ENCODE measurements around the gene FKBP2. TPM values are rescaled to one million over a fixed set of nuclear protein-coding genes. Genes with fewer than 3 reads are reported as not detected.
A peak's percentile ranks its signal among the peaks of the same experiment; 100 is the strongest.
"Not testable (repeated sequence)": the region's sequence is repeated elsewhere in the genome, so short reads cannot be mapped to it uniquely, and the experiment has no call there.

The FKBP2 gene
- total RNA-seq, 1 donor from 2014 or later = 17.5 TPM

DNA sequence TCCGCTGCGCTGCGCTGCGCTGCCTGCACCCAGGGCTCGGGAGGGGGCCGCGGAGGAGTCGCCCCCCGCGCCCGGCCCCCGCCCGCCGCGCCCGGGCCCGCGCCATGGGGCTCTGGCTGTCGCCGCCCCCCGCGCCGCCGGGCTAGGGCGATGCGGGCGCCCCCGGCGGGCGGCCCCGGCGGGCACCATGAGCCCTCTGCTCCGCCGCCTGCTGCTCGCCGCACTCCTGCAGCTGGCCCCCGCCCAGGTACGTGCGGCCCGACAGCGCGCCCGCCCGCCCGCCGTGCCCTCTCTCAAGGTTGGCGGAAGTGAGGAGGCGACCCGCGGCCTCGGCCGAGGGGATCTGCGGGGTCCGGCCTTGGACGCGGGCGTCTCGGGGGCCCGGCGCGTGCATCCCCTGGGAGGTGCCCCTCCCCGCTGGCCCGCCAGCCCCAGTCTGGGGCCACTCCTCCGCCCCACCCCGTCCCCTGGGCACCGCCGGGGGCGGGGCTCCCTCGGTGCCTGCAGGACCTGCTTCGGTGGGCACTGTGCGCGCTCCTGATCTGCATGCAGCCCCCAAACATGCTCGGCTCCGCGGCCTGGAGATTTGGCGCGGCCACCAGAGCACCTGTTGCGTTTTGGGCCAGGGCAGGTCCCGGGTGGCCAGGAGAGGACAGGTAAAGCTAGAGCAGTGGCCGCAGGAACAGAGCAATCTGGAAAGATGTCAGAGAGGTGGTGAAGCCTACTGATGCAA is 6.1 kb upstream of the FKBP2 start:
- DNase-seq = no peak

DNA sequence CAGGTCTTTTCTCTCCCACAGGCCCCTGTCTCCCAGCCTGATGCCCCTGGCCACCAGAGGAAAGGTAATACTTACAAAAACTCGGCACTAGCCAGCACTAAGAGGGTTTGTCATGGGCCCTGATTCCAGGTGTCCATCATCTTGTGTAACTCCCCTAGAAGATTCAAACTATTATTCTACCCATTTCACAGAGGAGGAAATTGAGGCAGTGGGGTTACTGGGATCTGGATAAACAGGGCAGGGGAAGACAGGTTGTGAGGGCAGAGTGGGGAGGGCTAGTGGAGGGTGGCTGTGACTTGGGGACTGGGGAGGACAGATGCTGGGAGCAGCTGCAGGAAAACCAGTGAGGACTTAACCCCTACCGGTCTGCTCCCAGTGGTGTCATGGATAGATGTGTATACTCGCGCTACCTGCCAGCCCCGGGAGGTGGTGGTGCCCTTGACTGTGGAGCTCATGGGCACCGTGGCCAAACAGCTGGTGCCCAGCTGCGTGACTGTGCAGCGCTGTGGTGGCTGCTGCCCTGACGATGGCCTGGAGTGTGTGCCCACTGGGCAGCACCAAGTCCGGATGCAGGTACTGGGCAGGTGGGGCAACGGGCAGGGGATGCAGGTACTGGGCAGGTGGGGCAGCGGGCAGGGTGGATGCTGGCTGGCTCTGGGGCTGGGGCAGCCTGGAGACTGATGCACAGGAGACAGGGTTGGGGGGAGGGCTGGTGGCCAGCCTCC is 5.3 kb upstream of the FKBP2 start:
- DNase-seq = no peak

DNA sequence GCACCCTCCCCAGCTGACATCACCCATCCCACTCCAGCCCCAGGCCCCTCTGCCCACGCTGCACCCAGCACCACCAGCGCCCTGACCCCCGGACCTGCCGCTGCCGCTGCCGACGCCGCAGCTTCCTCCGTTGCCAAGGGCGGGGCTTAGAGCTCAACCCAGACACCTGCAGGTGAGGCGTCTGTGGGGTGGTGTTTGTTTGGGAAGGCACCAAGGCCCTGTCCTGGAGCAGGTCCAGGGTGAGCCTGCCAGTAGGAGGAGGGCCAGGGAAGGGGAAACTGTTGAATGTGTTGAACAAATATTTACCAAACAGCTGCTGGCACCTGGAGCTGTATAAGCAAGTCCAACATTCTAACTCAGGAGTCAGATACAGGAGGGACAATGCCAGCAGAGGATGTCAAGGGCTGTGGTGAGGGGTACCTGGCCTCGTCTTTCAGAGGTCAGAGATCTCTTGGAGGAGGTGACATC is 3.4 kb upstream of the FKBP2 start:
- DNase-seq = no peak

DNA sequence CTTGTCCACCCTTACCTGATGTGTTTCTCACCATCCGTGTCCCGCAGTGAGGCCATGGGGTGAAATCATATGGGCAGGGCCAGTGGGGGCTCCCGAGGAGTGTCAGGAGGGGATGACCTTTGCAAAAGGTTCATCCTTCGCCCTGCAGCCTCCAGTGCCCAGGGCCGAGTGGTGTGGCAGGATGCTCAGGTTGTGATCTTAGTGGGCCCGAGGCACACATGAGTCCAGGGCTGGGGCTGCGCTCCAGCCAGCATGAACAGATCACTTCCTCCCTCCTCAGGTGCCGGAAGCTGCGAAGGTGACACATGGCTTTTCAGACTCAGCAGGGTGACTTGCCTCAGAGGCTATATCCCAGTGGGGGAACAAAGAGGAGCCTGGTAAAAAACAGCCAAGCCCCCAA is 2.8 kb upstream of the FKBP2 start:
- DNase-seq = no peak

DNA sequence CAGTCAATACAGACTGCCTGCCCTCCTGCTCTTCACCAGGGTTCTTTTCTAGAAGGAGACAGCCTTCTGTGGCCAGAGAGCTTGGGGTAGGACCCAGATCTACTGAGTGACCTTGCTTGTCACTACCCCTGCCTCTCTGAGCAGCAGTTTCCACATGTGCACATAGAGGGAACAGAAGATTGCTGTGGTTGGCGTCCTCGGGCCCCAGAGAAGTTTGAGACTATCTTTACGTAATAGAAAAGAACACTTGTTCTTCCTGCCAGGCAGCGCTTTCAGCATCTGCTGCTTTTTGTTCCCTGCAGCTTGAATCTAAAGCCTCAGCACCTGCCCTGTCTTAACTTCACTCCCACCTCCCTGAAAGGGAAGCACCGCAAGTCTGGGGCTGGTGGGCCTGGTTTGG is 1.9 kb upstream of the FKBP2 start:
- no peak for DNase-seq

DNA sequence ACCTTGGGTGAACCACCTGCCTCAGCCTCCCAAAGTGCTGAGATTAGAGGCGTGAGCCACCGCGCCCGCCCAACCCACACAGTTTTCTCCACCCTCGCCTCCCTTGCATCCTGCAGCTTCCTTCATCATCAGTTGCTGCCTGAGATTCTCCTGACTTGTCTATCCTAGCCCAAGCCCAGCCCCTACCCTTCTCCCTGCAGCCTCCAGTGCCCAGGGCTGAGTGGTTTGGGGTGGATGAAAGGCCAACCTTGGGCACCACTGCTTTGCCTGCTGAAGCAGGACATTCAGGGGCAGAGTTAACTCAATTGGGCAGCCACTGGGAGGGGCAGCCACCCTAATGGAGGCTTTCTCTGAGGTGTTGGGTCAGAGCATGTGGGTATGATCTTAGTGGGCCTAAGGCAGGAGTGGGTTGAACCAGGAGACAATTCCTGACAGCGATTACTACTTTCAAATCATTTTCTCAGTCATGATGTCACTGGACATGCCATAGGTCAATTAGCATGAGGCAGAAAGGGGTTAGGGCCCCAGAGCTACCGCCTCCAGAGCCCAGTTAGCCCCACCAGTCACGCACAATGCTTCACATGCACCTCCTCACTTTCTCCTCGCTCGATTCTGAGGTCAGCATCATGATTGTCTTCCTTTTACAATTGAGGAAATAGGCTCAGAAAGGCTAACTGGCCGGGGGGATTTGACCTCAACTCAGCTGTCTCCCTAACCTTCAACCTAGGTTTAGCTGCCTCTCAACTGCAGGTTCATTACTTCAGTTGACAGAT is 1.0 kb upstream of the FKBP2 start:
- DNase-seq = no peak

DNA sequence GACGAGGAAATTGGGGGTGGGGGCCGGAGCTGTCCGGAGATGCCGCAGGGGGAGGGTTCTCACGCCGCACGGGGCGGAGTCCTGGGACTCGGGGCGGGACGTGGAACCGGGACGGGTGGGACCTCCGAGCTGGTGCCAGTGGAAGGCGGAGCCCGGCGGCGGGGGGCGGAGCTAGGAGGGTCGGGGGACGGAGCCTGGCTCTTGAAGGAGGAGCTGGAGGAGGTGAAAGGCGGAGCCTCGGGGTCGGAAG is 271 bp downstream of the FKBP2 start:
- DNase-seq = peak; percentile 100

DNA sequence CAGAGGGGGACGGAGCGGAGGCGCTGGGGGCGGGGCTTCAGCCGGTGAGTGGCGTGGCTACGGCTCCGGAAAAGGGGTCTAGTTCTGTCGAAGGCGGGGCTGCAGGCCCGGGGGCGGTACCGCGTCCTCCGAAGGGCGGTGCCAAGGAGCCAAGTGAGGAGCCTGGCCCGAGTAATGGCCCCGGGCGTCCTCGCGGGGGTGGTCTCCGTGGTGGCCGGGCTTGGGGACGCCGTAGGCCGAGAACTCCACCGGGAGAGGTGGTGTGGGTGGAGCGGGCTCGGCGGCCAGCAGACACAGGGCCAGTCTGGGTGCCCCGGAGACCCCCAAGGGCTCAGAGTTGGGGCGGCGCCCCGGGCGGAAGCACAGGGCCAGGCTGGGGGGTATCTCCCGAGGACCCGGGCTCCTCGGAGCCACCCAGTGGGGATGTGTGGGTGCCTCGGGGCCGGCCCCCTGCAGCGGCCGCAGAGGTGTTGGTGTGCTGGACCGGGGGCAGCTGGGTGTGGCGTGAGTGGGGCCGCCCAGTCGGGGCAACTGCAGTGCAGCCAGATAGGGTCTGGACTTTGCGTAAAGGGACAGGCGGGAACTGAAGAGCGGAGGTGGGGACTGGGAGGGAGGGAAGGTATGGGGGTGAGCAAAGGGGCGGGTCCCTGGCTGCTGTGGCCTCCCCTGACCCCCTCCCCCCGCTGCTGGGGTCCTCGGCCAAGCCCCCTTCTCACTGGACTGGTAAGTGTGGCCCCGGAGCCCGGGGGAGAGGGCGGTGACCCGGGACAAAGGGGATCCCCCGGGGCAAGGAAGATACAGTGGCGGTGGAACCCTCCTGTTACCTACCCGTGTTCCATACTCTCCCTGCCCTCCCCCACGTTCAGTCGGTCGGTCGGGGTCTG is 838 bp downstream of the FKBP2 start:
- DNase-seq = no peak

DNA sequence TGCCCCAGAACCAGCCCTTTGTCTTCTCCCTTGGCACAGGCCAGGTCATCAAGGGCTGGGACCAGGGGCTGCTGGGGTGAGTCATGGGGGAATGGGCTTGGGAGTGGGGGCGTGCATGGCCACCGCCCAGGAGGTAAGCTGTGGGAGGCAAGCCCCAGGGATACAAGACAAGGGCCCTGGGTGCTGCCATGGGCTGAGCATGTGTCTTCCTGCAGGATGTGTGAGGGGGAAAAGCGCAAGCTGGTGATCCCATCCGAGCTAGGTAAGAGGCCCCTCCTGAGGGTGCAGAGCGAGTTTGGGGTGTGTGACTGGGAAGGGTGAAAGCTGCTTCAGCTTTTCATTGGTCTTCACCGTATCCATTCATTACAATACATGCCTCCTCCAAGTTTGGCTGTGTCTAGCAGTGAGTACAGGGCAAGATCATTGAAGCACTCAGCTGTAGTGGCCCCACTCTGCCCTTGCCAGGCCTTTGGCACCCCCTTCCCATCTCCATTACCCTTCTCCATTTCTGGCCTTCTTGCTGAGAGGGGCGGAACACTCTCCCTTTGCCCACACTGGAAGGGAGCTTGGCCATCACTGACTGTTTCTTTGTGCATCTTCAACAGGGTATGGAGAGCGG is 2.5 kb downstream of the FKBP2 start:
- no peak for DNase-seq

DNA sequence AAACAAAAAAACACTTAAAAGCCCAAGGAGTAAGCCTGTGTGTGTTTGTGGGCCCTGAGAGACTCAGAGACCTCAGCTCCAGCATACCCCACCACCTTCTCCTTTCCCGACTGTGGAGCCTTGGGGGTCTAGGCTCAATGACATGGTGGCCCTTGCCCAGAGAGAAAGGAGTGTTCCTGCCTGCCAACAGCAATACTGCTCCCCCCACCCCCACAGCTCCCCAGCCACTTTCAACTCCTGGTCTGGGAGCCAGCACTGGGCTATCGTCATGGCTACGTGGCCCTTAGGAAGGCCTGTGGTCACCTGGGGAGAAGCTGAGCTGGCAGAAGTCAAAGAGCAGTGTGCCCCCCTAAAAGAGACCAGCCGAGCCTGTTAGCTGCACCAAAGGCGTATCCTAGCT is 3.2 kb downstream of the FKBP2 start:
- DNase-seq = no peak

DNA sequence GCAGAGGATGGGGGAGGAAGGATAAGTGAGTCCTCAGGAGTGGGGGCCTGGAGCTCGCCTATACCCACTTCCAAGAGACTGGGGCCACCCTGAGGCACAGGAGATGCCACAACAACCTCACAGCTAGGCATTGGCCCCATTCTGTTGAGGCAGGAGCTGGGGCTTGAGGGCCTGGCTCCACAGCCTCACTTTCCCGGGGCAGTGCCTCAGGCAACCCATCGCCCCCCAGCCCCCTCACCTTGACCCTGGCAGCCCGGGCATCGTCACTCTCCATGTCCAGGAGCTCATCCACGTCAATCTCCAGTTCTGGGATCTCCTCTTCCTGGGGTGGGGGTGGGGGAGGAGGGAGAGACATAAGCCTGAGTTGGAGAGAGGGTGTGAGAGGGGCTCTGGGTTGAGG is 4.1 kb downstream of the FKBP2 start:
- DNase-seq = no peak

DNA sequence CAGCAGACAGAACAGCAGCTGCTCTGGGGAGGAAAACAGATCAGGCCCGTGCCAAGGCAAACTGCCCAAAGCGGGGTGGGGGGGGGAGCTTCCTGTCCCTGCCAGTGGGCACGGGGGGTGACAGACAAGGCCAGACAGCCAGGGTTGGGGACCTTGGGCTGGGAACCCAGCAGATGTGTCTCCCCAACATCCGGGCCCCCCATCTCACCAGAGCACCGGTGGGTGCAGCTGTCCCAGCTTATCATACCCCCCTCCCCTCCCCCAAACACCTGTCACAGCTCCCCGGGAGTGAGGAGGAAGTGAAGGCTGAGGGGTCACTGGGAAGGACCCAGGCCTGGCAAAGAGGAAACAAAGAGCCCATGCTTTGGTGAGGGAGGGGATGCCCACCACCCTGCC is 4.5 kb downstream of the FKBP2 start:
- DNase-seq = no peak

DNA sequence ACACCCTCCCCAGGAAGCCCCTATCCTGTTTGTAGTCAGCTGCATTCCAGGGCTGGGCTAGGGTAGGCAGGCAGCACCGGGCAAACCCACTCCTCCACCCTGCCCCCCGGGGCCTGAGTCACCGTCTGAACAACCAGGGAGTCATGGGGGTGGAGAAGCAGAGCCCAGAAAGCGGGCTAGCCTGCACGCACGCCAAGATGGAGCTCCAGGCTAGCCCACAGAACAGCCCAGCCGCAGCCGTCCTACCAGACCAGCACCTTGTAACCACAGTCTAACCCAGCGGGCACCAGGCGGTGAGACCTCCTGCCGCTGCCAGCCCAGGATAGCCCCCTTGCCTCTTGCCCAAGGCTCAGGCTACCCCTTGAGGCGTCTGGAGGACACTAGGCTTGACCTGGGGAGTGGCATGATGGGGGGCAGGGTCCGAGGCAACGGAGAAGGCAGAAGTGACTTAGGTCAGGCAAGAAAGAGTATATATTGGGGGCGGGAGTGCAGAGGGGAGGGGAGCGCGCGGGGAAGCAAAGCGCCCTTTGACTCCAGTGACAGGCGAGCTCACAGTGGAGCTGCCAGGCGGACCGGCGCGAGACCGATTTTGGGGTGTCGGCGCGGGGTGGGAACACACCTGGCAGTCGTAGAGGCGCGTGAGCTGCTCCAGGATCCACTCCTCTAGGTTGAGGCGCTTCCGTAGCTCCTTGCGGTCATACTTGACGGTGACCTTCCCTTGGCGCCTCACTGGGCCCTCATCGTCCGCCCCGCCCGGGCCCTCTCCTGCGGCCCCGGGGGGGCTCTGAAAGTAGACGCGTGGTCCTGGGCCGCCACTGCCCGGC is 5.1 kb downstream of the FKBP2 start:
- no peak for DNase-seq

DNA sequence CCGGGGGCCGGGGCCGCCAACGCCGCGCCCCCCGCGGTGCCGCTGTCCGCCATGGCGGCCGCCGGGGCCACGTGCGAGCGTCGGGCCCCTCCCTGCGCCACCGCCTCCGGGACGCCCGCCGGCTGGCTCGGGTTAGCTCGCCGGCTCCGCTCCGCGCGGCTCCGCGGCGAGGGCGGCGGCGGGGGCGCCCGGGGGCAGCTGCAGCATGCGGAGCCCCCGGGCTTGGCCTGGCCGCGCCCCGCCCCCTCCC is 5.7 kb downstream of the FKBP2 start:
- not testable (repeated sequence) for DNase-seq

DNA sequence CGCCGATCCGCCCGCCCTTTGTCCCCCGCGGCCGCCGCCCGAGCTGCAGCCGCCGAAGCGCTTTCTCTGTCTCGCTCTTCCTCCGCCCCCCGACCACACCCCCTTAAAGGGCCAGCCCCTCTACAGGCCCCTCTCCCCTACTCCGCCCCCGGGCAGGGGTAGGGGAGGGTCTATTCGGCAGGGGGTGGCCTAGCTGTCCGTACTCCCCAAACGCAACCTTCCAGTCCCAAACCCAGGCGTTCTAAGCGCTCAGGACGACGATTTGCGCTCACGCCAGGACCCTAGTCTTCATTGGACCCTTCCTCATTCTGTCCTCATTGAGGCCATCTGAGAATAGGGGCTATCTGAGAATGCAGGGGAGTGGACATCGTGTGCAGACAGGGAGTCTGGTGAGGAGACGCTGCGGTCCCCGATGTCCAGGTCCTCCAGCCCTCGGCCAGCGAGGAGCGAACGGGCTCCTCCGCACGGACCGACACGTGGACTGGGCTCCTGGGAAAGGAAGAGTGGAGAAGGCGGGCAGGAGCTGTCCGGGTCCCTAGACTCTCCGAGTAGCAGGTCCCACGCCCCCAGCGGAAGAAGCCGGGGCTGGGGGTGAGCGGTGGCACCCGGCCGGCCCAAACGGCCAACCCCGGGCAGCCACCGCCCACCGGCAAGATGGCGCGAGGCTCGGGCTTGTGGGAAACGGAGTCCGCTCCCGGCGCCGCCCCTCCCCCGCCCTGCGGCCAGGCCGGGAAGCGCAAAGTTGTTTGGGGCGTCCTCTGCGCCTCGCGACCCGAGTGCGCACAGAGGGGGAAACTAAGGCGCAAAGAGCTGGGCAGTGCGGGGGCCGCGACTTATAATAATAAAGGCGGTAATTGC is 6.2 kb downstream of the FKBP2 start, which contains the start of gene PPP1R14B:
Gene PPP1R14B (minus strand): TSS at position 73 of the 858 bp plus-strand sequence. CDS start 270 bp downstream, outside the sequence.
- peak; percentile 78 for DNase-seq

DNA sequence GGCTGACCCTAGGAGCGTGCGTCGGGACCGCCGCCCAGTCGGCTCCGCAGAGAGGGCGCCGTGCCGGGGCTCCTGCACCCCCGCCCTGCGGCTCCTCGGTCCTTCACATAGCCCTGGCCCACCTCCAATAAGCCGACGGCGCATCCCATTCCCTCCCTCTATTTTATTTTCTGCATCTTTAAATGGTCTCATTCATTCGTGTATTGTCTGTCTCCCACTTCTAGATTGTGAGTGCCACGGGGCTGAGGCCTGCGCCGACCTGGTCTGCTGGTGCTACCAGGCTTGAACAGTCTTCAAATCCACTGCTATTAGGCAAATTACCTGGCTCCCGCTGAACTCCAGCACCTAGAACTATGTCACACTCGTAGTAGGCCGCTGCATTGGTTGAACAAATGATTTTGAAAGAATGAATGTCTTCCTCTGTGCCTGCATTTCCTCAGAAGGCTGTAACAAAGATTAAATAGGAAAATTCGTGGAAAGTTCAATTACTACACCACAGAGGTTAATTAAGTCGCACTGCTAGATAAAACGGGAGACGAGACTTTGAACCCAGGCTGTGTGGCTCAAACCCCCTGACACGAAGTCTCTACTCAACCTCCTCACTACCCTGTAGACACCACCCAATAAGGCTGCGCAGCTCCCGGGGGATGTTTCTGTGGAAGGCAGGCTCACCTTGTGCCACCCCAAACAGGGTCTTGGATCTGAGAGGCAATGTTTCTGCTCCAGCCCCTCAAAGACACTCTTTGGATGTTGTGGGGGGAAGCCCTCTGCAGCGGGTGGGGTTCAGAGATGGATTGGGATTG is 7.0 kb downstream of the FKBP2 start:
- DNase-seq = no peak

DNA sequence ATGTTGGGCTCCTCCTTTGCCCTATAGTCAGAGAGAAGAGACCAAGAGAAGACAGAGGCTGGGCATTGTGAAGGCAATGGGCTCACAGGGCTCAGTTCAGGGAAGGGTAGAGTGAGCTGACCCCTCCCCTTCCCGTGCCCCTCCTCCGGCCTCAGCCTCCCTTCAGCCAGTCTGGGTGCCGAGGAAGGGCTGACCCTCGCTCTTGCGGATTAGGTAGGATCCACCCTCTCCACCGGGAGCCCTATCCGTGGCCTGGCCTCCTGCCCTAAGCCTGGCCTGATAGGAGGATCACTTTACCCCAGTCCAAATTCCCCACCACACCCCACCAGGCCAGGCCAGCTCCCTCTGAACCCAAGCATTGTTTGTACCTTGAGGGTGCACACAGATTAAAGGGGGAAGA is 7.7 kb downstream of the FKBP2 start:
- no peak for DNase-seq

DNA sequence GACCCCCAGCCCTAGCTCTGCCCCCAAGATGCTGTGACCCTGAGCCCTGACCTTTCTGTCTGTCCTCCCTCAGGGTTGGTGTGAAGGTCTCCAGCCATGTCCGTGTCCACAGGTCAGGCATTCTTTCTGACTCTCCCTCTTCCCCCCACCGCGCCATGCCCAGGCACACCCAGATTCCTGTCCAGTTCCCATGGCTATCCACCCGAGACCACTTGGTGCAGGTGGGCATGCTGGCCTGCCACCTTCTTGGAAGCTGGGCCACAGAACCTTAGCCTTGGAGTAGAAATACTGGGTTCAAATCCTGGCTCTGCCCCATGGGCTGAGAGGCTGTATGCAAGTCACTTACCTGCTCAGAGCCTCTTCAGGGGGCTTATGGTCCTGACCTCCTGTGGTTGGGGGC is 8.1 kb downstream of the FKBP2 start:
- no peak for DNase-seq
